NB4 (cell line): ENCODE data around the gene FOXB1.

Experiments used
- MYC ChIP-seq: IDR thresholded peaks from 2 replicates; pipeline ENCODE4 v1.6.1; 2011; ENCODE audit warnings: low read depth, low read length
- POLR2A ChIP-seq: IDR thresholded peaks from 2 replicates; pipeline ENCODE4 v1.6.1; 2011; ENCODE audit warnings: mild to moderate bottlenecking; ENCODE audit not compliant: insufficient read length; ENCODE audit errors: extremely low read depth
- TF ChIP-seq, protein P1 (sequence below): IDR thresholded peaks from one replicate; pipeline ENCODE4 v1.5.1; 2012; ENCODE audit warnings: low read depth, low read length
- TF ChIP-seq, protein P2 (sequence below): IDR thresholded peaks from 2 replicates; pipeline ENCODE4 v1.6.1; 2011; ENCODE audit warnings: low read depth, low read length

DNA sequence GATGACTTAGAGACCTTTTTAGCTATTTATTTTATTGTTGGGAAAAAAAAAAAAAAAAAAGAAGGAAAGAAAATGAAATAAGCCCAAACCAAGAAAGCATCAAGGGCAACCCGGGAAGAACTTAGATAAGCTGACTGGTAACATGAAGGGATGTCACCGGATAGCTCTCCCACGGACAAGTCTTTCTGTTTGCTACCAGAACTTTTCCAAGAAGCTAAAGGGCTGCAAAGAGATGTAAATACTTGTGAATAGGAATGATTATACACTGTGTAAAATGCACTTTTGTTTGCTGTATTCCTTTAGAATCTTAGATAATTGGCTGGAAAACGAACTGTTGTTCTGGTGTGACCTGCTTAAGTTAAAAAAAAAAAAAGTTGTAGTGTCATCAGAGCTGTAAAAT, 2.8 kb downstream of the FOXB1 start:
- TF ChIP-seq, protein P1, sequence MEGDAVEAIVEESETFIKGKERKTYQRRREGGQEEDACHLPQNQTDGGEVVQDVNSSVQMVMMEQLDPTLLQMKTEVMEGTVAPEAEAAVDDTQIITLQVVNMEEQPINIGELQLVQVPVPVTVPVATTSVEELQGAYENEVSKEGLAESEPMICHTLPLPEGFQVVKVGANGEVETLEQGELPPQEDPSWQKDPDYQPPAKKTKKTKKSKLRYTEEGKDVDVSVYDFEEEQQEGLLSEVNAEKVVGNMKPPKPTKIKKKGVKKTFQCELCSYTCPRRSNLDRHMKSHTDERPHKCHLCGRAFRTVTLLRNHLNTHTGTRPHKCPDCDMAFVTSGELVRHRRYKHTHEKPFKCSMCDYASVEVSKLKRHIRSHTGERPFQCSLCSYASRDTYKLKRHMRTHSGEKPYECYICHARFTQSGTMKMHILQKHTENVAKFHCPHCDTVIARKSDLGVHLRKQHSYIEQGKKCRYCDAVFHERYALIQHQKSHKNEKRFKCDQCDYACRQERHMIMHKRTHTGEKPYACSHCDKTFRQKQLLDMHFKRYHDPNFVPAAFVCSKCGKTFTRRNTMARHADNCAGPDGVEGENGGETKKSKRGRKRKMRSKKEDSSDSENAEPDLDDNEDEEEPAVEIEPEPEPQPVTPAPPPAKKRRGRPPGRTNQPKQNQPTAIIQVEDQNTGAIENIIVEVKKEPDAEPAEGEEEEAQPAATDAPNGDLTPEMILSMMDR, result no peak
- TF ChIP-seq POLR2A (no peak), MYC (no peak)
- TF ChIP-seq, protein P2, sequence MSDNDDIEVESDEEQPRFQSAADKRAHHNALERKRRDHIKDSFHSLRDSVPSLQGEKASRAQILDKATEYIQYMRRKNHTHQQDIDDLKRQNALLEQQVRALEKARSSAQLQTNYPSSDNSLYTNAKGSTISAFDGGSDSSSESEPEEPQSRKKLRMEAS, result no peak
